HEK293 (cell line): Measurements from ENCODE around the gene EPS8L3.

Experiments used
- CTCF ChIA-PET: fragments of 350-600 bp; formaldehyde crosslinking; extraction: SDS; loops from one replicate; lab custom pipeline; 2021; ENCODE audit warnings: antibody characterized with exemption; lab: Yijun Ruan, JAX
- POLR2A ChIA-PET: fragments of 300-600 bp; formaldehyde crosslinking; extraction: SDS; loops from one replicate; lab custom pipeline; 2020; ENCODE audit warnings: antibody characterized with exemption, inconsistent platforms; lab: Yijun Ruan, JAX
- H3K27ac ChIP-seq: fragments of 200-500 bp; sonication (Bioruptor generic); 2 replicates; pipeline ENCODE4 v1.5.1; 2014; ENCODE audit warnings: low read depth, low read length, control low read depth, inconsistent platforms; ENCODE audit errors: extremely low read depth
- H3K36me3 ChIP-seq, 2 experiments: fragments of 200-500 bp in 1 of 2; sonication (Bioruptor generic) in 1 of 2; 1 replicate in 1 of 2; 2 replicates in 1 of 2; pipeline ENCODE4 v1.5.1; 2014 to 2017; ENCODE audit warnings: inconsistent platforms in 2 of 2, low read length in 2 of 2; ENCODE audit not compliant: control insufficient read depth in 2 of 2, insufficient read depth in 1 of 2
- H3K4me1 ChIP-seq: fragments of 200-500 bp; sonication (Bioruptor generic); 2 replicates; pipeline ENCODE4 v1.5.1; 2014; ENCODE audit warnings: mild to moderate bottlenecking, low read length, inconsistent platforms; ENCODE audit not compliant: control insufficient read depth, insufficient read depth
- H3K4me3 ChIP-seq: 2 replicates; pipeline ENCODE4 v1.5.1; 2011; ENCODE audit warnings: low read depth, mild to moderate bottlenecking, control low read depth, low read length, moderate library complexity
- H3K9me3 ChIP-seq: fragments of 200-500 bp; sonication (Bioruptor generic); 2 replicates; pipeline ENCODE4 v1.5.1; 2014; ENCODE audit warnings: low read depth, low read length, inconsistent platforms; ENCODE audit not compliant: control insufficient read depth, insufficient read depth
- GLIS1 ChIP-seq: fragments of 450-650 bp; formaldehyde crosslinking; IDR thresholded peaks from 2 replicates; pipeline ENCODE4 v1.5.1; 2016; ENCODE audit warnings: missing biosample characterization, missing genetic modification characterization
- HOXC10 ChIP-seq: sonication (generic); formaldehyde crosslinking; IDR thresholded peaks from 2 replicates; pipeline ENCODE4 v1.8.1; 2023; ENCODE audit warnings: mild to moderate bottlenecking, missing genetic modification reagents
- MYNN ChIP-seq: fragments of 450-650 bp; formaldehyde crosslinking; IDR thresholded peaks from 2 replicates; pipeline ENCODE4 v1.5.1; 2016; ENCODE audit warnings: missing biosample characterization, missing genetic modification characterization, borderline replicate concordance
- ZEB2 ChIP-seq: fragments of 450-650 bp; formaldehyde crosslinking; IDR thresholded peaks from 2 replicates; pipeline ENCODE4 v1.5.1; 2016; ENCODE audit warnings: missing biosample characterization, missing genetic modification characterization
- ZFP37 ChIP-seq: fragments of 450-650 bp; formaldehyde crosslinking; IDR thresholded peaks from 2 replicates; pipeline ENCODE4 v1.5.1; 2016; ENCODE audit warnings: missing biosample characterization, missing genetic modification characterization
- ZNF10 ChIP-seq: fragments of 450-650 bp; formaldehyde crosslinking; IDR thresholded peaks from 2 replicates; pipeline ENCODE4 v1.5.1; 2017; ENCODE audit warnings: missing biosample characterization, missing genetic modification characterization
- ZNF174 ChIP-seq: fragments of 450-650 bp; formaldehyde crosslinking; IDR thresholded peaks from 2 replicates; pipeline ENCODE4 v1.5.0; 2017; ENCODE audit warnings: missing biosample characterization, mild to moderate bottlenecking, missing genetic modification characterization
- ZNF211 ChIP-seq: fragments of 450-650 bp; formaldehyde crosslinking; IDR thresholded peaks from 2 replicates; pipeline ENCODE4 v1.5.1; 2016; ENCODE audit warnings: low read depth, missing biosample characterization, missing genetic modification characterization
- ZNF248 ChIP-seq: fragments of 450-650 bp; formaldehyde crosslinking; IDR thresholded peaks from 2 replicates; pipeline ENCODE4 v1.5.1; 2017; ENCODE audit warnings: missing biosample characterization, missing genetic modification characterization
- ZNF292 ChIP-seq: fragments of 450-650 bp; formaldehyde crosslinking; IDR thresholded peaks from 2 replicates; pipeline ENCODE4 v1.5.1; 2016; ENCODE audit warnings: low read depth, missing biosample characterization, missing genetic modification characterization, borderline replicate concordance
- ZNF311 ChIP-seq: fragments of 450-650 bp; formaldehyde crosslinking; IDR thresholded peaks from 2 replicates; pipeline ENCODE4 v1.5.1; 2017; ENCODE audit warnings: missing biosample characterization, missing genetic modification characterization, borderline replicate concordance
- ZNF335 ChIP-seq: fragments of 450-650 bp; formaldehyde crosslinking; conservative IDR thresholded peaks from 2 replicates; pipeline ENCODE4 v1.5.1; 2016; ENCODE audit warnings: missing biosample characterization, missing genetic modification characterization
- ZNF354C ChIP-seq: fragments of 450-650 bp; formaldehyde crosslinking; IDR thresholded peaks from 2 replicates; pipeline ENCODE4 v1.5.1; 2016; ENCODE audit warnings: missing biosample characterization, missing genetic modification characterization, low read depth, borderline replicate concordance
- ZNF416 ChIP-seq: fragments of 450-650 bp; formaldehyde crosslinking; IDR thresholded peaks from 2 replicates; pipeline ENCODE4 v1.5.1; 2016; ENCODE audit warnings: missing biosample characterization, missing genetic modification characterization
- ZNF510 ChIP-seq: fragments of 450-650 bp; formaldehyde crosslinking; IDR thresholded peaks from 2 replicates; pipeline ENCODE4 v1.5.1; 2018; ENCODE audit warnings: mild to moderate bottlenecking, missing genetic modification characterization, missing biosample characterization; ENCODE audit not compliant: insufficient replicate concordance
- ZNF529 ChIP-seq: fragments of 450-650 bp; formaldehyde crosslinking; IDR thresholded peaks from 2 replicates; pipeline ENCODE4 v1.5.1; 2017; ENCODE audit warnings: missing genetic modification characterization, missing biosample characterization; ENCODE audit not compliant: insufficient replicate concordance
- ZNF549 ChIP-seq: fragments of 450-650 bp; IDR thresholded peaks from 2 replicates; pipeline ENCODE4 v1.5.1; 2018; ENCODE audit warnings: missing biosample characterization, missing genetic modification characterization, mild to moderate bottlenecking, inconsistent platforms, moderate library complexity
- ZNF701 ChIP-seq: fragments of 450-650 bp; formaldehyde crosslinking; IDR thresholded peaks from 2 replicates; pipeline ENCODE4 v1.5.1; 2016; ENCODE audit warnings: missing biosample characterization, missing genetic modification characterization
- TF ChIP-seq, protein P1 (sequence below): fragments of 450-650 bp; formaldehyde crosslinking; IDR thresholded peaks from 2 replicates; pipeline ENCODE4 v1.5.1; 2017; ENCODE audit warnings: missing biosample characterization, mild to moderate bottlenecking, missing genetic modification characterization, moderate library complexity
- TF ChIP-seq, protein P2 (sequence below): fragments of 450-650 bp; formaldehyde crosslinking; IDR thresholded peaks from 2 replicates; pipeline ENCODE4 v1.5.1; 2016; ENCODE audit warnings: missing biosample characterization, missing genetic modification characterization
- TF ChIP-seq, protein P3 (sequence below): fragments of 450-650 bp; formaldehyde crosslinking; IDR thresholded peaks from 2 replicates; pipeline ENCODE4 v1.5.1; 2017; ENCODE audit warnings: missing biosample characterization, missing genetic modification characterization

The EPS8L3 gene

DNA sequence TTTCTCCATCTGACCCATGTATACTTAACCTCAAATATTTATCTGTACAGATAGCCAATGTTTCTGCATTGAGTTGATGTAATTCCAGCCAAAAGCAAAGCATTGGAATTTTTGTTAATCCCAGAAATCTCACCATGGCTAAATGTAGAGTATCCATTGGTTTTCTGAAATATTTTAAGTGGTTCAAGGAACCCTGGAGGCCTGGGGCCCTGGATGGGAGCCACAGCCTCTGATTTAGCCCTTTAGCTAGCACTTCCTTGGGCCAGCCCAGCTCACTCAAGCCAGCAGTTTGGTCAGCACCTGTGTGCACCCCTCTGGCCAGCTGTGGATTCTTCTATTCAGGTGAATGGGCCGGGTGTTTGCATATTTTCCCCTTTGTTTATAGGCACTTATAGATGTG, 18.8 kb upstream of the EPS8L3 start:
- no peaks in the 10 kb centered on the region for H3K36me3 ChIP-seq
- 0 out of 2 replicates have a peak, but pooled peaks cover 3% of the 10 kb centered on the region for H3K4me1 ChIP-seq
- H3K4me3 ChIP-seq, result no peak overlapping the region
- ChIA-PET POLR2A (interaction anchor here (0.5 kb wide), 1 partner anchor 121 kb away, joined by 3 read pairs; no protein-coding TSS in a partner anchor), CTCF (interaction anchor here (1.0 to 17.6 kb wide), 8 partner anchors 7 to 229 kb away, joined by 3 to 522 read pairs (median 3); partner anchors contain the start of gene AHCYL1)
- no peak for TF ChIP-seq HOXC10 (CRISPR knock-in tag)
- no peak for TF ChIP-seq ZNF701 (tag by site-specific recombination)
- TF ChIP-seq, protein P1, sequence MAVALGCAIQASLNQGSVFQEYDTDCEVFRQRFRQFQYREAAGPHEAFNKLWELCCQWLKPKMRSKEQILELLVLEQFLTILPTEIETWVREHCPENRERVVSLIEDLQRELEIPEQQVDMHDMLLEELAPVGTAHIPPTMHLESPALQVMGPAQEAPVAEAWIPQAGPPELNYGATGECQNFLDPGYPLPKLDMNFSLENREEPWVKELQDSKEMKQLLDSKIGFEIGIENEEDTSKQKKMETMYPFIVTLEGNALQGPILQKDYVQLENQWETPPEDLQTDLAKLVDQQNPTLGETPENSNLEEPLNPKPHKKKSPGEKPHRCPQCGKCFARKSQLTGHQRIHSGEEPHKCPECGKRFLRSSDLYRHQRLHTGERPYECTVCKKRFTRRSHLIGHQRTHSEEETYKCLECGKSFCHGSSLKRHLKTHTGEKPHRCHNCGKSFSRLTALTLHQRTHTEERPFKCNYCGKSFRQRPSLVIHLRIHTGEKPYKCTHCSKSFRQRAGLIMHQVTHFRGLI (tag by site-specific recombination), result no peak
- no peak for TF ChIP-seq ZNF292 (tag by site-specific recombination)
- no peak for TF ChIP-seq ZNF416 (tag by site-specific recombination)
- no peak for TF ChIP-seq ZNF510 (tag by site-specific recombination)
- TF ChIP-seq ZNF549, result no peak
- TF ChIP-seq ZNF211, result no peak
- TF ChIP-seq, protein P2, sequence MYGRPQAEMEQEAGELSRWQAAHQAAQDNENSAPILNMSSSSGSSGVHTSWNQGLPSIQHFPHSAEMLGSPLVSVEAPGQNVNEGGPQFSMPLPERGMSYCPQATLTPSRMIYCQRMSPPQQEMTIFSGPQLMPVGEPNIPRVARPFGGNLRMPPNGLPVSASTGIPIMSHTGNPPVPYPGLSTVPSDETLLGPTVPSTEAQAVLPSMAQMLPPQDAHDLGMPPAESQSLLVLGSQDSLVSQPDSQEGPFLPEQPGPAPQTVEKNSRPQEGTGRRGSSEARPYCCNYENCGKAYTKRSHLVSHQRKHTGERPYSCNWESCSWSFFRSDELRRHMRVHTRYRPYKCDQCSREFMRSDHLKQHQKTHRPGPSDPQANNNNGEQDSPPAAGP (tag by site-specific recombination), result no peak
- no peak for TF ChIP-seq ZNF311 (tag by site-specific recombination)
- TF ChIP-seq ZNF335 (tag by site-specific recombination), result no peak
- TF ChIP-seq ZNF248, result no peak
- no peak for TF ChIP-seq ZFP37
- TF ChIP-seq GLIS1 (tag by site-specific recombination), result no peak
- no peak for TF ChIP-seq ZNF10 (tag by site-specific recombination)
- TF ChIP-seq ZNF354C (tag by site-specific recombination), result no peak
- TF ChIP-seq ZNF174 (tag by site-specific recombination), result no peak
- TF ChIP-seq MYNN, result no peak
- no peak for TF ChIP-seq ZNF529 (tag by site-specific recombination)
- no peak overlapping the region for H3K27ac ChIP-seq
- no peaks in the 10 kb centered on the region for H3K9me3 ChIP-seq

DNA sequence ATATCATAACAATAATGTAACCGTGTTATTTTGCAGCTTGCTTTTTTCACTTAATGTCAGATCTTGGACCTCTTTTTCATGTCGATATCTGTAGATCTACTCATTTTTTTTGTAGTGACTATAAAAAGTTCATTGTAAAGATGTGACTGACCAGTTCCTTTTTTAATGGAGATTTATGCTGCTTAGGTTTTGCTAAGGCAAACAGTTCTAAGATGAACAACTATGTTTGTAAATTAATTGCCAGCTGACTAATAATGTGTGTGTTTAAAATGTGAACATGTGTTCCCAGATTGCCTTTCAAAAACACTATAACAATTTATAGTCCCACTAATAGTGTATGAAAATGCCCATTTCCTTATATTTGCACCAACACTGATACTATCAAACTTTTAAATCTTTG, 18.1 kb upstream of the EPS8L3 start:
- TF ChIP-seq, protein P3, sequence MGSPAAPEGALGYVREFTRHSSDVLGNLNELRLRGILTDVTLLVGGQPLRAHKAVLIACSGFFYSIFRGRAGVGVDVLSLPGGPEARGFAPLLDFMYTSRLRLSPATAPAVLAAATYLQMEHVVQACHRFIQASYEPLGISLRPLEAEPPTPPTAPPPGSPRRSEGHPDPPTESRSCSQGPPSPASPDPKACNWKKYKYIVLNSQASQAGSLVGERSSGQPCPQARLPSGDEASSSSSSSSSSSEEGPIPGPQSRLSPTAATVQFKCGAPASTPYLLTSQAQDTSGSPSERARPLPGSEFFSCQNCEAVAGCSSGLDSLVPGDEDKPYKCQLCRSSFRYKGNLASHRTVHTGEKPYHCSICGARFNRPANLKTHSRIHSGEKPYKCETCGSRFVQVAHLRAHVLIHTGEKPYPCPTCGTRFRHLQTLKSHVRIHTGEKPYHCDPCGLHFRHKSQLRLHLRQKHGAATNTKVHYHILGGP (tag by site-specific recombination), result no peak
- TF ChIP-seq ZEB2, result no peak
- Histone ChIP-seq H3K9me3 (no peaks in the 10 kb centered on the region), H3K4me3 (no peak overlapping the region), H3K4me1 (0 out of 2 replicates have a peak, but pooled peaks cover 3% of the 10 kb centered on the region), H3K27ac (no peak overlapping the region), H3K36me3 (no peaks in the 10 kb centered on the region)
- POLR2A ChIA-PET, result no interaction called here
- CTCF ChIA-PET, result interaction anchor here (0.6 to 17.6 kb wide), 10 partner anchors 7 to 250 kb away, joined by 3 to 522 read pairs (median 4); partner anchors contain the start of gene AHCYL1
